H9 (cell line): ENCODE results near the gene CRAT. TPM values are rescaled to one million over a fixed set of nuclear protein-coding genes. Genes with fewer than 3 reads are reported as not detected.

Source experiments
- DNase-seq: peaks from one replicate; pipeline ENCODE4 v3.0.0-alpha.2; 2017
- H2AFZ ChIP-seq: one replicate; pipeline ENCODE4 v1.6.1; 2013; ENCODE audit warnings: mild to moderate bottlenecking, low read length, control low read depth, moderate library complexity
- H2AK5ac ChIP-seq: 2 replicates; pipeline ENCODE4 v1.6.1; 2013; ENCODE audit warnings: low read length, control low read depth, mixed read lengths; ENCODE audit not compliant: insufficient read length
- H2BK120ac ChIP-seq: one replicate; pipeline ENCODE4 v1.6.1; 2013; ENCODE audit warnings: low read depth, mild to moderate bottlenecking, low read length, control low read depth, inconsistent platforms; ENCODE audit not compliant: poor library complexity, severe bottlenecking
- H2BK12ac ChIP-seq: 2 replicates; pipeline ENCODE4 v1.6.1; 2013; ENCODE audit warnings: low read length, control low read depth, mixed read lengths, low read depth; ENCODE audit not compliant: insufficient read length
- H2BK15ac ChIP-seq: 2 replicates; pipeline ENCODE4 v1.6.1; 2013; ENCODE audit warnings: low read depth, low read length, control low read depth
- H2BK20ac ChIP-seq: one replicate; pipeline ENCODE4 v1.6.1; 2013; ENCODE audit warnings: low read depth, mild to moderate bottlenecking, low read length, control low read depth, inconsistent platforms; ENCODE audit not compliant: poor library complexity, severe bottlenecking
- H2BK5ac ChIP-seq: 2 replicates; pipeline ENCODE4 v1.6.1; 2013; ENCODE audit warnings: low read length, control low read depth, mixed read lengths; ENCODE audit not compliant: insufficient read length
- H3K14ac ChIP-seq: 2 replicates; pipeline ENCODE4 v1.6.1; 2013; ENCODE audit warnings: low read length, control low read depth; ENCODE audit not compliant: insufficient read depth
- H3K18ac ChIP-seq: 2 replicates; pipeline ENCODE4 v1.6.1; 2013; ENCODE audit warnings: low read depth, mild to moderate bottlenecking, mixed read lengths, low read length, control low read depth; ENCODE audit not compliant: insufficient read length
- H3K23ac ChIP-seq: 2 replicates; pipeline ENCODE4 v1.6.1; 2013; ENCODE audit warnings: low read length, control low read depth, mixed read lengths, low read depth; ENCODE audit not compliant: insufficient read length
- H3K23me2 ChIP-seq: 2 replicates; pipeline ENCODE4 v1.6.1; 2013; ENCODE audit warnings: low read depth, mild to moderate bottlenecking, mixed read lengths, low read length, control low read depth; ENCODE audit not compliant: insufficient read length, poor library complexity, severe bottlenecking
- H3K27ac ChIP-seq: 2 replicates; pipeline ENCODE4 v1.5.1; 2013; ENCODE audit warnings: low read length, control low read depth, mixed read lengths, low read depth; ENCODE audit not compliant: insufficient read length
- H3K27me3 ChIP-seq: 2 replicates; pipeline ENCODE4 v1.6.1; 2013; ENCODE audit warnings: low read length, control low read depth, inconsistent platforms; ENCODE audit not compliant: insufficient read depth
- H3K4ac ChIP-seq: 2 replicates; pipeline ENCODE4 v1.6.1; 2013; ENCODE audit warnings: low read depth, mild to moderate bottlenecking, control low read depth, inconsistent platforms, low read length, moderate library complexity
- H3K4me1 ChIP-seq: 2 replicates; pipeline ENCODE4 v1.6.1; 2013; ENCODE audit warnings: low read length, control low read depth, inconsistent platforms; ENCODE audit not compliant: insufficient read depth
- H3K4me2 ChIP-seq: 2 replicates; pipeline ENCODE4 v1.6.1; 2013; ENCODE audit warnings: low read length, control low read depth, mixed read lengths; ENCODE audit not compliant: insufficient read length, insufficient read depth
- H3K56ac ChIP-seq: 2 replicates; pipeline ENCODE4 v1.6.1; 2013; ENCODE audit warnings: low read depth, mild to moderate bottlenecking, mixed read lengths, low read length, control low read depth; ENCODE audit not compliant: insufficient read length
- H3K79me1 ChIP-seq: 2 replicates; pipeline ENCODE4 v1.6.1; 2013; ENCODE audit warnings: low read depth, mild to moderate bottlenecking, moderate library complexity, low read length, control low read depth, inconsistent platforms; ENCODE audit not compliant: insufficient read depth, poor library complexity, severe bottlenecking
- H3K79me2 ChIP-seq: 2 replicates; pipeline ENCODE4 v1.6.1; 2013; ENCODE audit warnings: low read length, control low read depth, inconsistent platforms; ENCODE audit not compliant: insufficient read depth
- H3K9ac ChIP-seq: 2 replicates; pipeline ENCODE4 v1.6.1; 2013; ENCODE audit warnings: low read length, control low read depth, mixed read lengths; ENCODE audit not compliant: insufficient read length; ENCODE audit errors: extremely low read depth
- H3K9me3 ChIP-seq: one replicate; pipeline ENCODE4 v1.6.1; 2013; ENCODE audit warnings: low read depth, low read length, inconsistent platforms; ENCODE audit not compliant: control insufficient read depth
- H3T11ph ChIP-seq: one replicate; pipeline ENCODE4 v1.6.1; 2013; ENCODE audit warnings: mild to moderate bottlenecking, low read length, control low read depth, inconsistent platforms
- H4K20me1 ChIP-seq: one replicate; pipeline ENCODE4 v1.6.1; 2013; ENCODE audit not compliant: control insufficient read depth, insufficient read length, insufficient read depth
- H4K5ac ChIP-seq: 2 replicates; pipeline ENCODE4 v1.6.1; 2013; ENCODE audit warnings: low read depth, mild to moderate bottlenecking, mixed read lengths, low read length, control low read depth; ENCODE audit not compliant: insufficient read length
- H4K8ac ChIP-seq: replicated peaks from 2 replicates; pipeline ENCODE4 v1.6.1; 2013; ENCODE audit warnings: low read length, control low read depth, mixed read lengths, low read depth; ENCODE audit not compliant: insufficient read length
- H4K91ac ChIP-seq: 2 replicates; pipeline ENCODE4 v1.6.1; 2013; ENCODE audit warnings: low read depth, mild to moderate bottlenecking, moderate library complexity, mixed read lengths, low read length, control low read depth; ENCODE audit not compliant: insufficient read length
- H3K27ac Mint-ChIP-seq, 3 experiments: 2 replicates in 2 of 3; 3 replicates in 1 of 3; pipeline ENCODE4 v1.8.0; 2020 to 2021; ENCODE audit warnings: mixed read lengths in 3 of 3, mild to moderate bottlenecking in 1 of 3, moderate library complexity in 1 of 3
- H3K27me3 Mint-ChIP-seq: 2 replicates; pipeline ENCODE4 v1.8.0; 2021; ENCODE audit warnings: low read depth, mild to moderate bottlenecking, moderate library complexity, mixed read lengths
- H3K36me3 Mint-ChIP-seq, 3 experiments: 2 replicates in 2 of 3; 3 replicates in 1 of 3; pipeline ENCODE4 v1.8.0; 2020 to 2021; ENCODE audit warnings: low read depth in 3 of 3, mixed read lengths in 3 of 3; ENCODE audit not compliant: insufficient read depth in 1 of 3
- H3K4me1 Mint-ChIP-seq, 2 experiments: 2 replicates each; pipeline ENCODE4 v1.8.0; 2020; ENCODE audit warnings: mixed read lengths in 2 of 2
- H3K4me3 Mint-ChIP-seq, 2 experiments: 2 replicates in 1 of 2; 3 replicates in 1 of 2; pipeline ENCODE4 v1.8.0; 2020 to 2021; ENCODE audit warnings: mild to moderate bottlenecking in 2 of 2, mixed read lengths in 2 of 2, moderate library complexity in 1 of 2
- H3K9me3 Mint-ChIP-seq, 2 experiments: 2 replicates in 1 of 2; 3 replicates in 1 of 2; pipeline ENCODE4 v1.8.0; 2020; ENCODE audit warnings: mild to moderate bottlenecking in 2 of 2, mixed read lengths in 2 of 2, moderate library complexity in 1 of 2
- WGBS: extraction: QIAGEN DNeasy Blood & Tissue Kit; methylation state at CpG from one replicate; pipeline ENCODE4 v1.1.7; 2013; ENCODE audit warnings: missing lambda C conversion rate, low lambda C conversion rate, mixed read lengths; ENCODE audit not compliant: insufficient read length; ENCODE audit errors: extremely low coverage; 5-methylcytosine and 5-hydroxymethylcytosine counted together
- total RNA-seq: library from RNA; stranded (reverse); gene quantifications from 2 replicates; pipeline ENCODE4 v1.2.1, GENCODE V29; 2021
- TF ChIP-seq, protein P1 (sequence below): fragments of 200-600 bp; sonication (generic); conservative IDR thresholded peaks from 3 replicates; pipeline ENCODE4 v1.8.0; 2021; ENCODE audit warnings: antibody characterized with exemption, mild to moderate bottlenecking

CRAT gene
- total RNA-seq, 1 experiment from 2014 or later, result 15.0 TPM

GRCh38 chr9:129079829-129080228 is 30.8 kb downstream of the CRAT start:
- Histone ChIP-seq H2BK120ac (no peak overlapping the region), H2BK12ac (no peak overlapping the region), H3K23ac (no peak overlapping the region), H3K14ac (no peak overlapping the region), H2BK20ac (no peak overlapping the region), H3K18ac (no peak overlapping the region), H4K91ac (no peak overlapping the region), H3K27me3 (no peaks in the 10 kb centered on the region), H3K79me2 (peaks cover 6% of the 10 kb centered on the region; the same call in 1 of the 2 replicates), H3K9ac (no peak overlapping the region), H4K20me1 (peaks cover 2% of the 10 kb centered on the region), H3K79me1 (peaks cover 2% of the 10 kb centered on the region), H3T11ph (no peak overlapping the region), H2AK5ac (no peak overlapping the region), H4K5ac (no peak overlapping the region), H3K9me3 (no peaks in the 10 kb centered on the region), H2AFZ (no peak overlapping the region), H3K4ac (no peak overlapping the region), H2BK15ac (no peak overlapping the region), H3K23me2 (peaks cover 12% of the 10 kb centered on the region), H3K56ac (no peak overlapping the region), H2BK5ac (no peak overlapping the region), H3K4me2 (peak overlapping the region; percentile 86), H3K4me1 (no peaks in the 10 kb centered on the region; the same call in 1 of the 2 replicates), H4K8ac (no peak overlapping the region), H3K27ac (no peak overlapping the region)
- TF ChIP-seq, protein P1, sequence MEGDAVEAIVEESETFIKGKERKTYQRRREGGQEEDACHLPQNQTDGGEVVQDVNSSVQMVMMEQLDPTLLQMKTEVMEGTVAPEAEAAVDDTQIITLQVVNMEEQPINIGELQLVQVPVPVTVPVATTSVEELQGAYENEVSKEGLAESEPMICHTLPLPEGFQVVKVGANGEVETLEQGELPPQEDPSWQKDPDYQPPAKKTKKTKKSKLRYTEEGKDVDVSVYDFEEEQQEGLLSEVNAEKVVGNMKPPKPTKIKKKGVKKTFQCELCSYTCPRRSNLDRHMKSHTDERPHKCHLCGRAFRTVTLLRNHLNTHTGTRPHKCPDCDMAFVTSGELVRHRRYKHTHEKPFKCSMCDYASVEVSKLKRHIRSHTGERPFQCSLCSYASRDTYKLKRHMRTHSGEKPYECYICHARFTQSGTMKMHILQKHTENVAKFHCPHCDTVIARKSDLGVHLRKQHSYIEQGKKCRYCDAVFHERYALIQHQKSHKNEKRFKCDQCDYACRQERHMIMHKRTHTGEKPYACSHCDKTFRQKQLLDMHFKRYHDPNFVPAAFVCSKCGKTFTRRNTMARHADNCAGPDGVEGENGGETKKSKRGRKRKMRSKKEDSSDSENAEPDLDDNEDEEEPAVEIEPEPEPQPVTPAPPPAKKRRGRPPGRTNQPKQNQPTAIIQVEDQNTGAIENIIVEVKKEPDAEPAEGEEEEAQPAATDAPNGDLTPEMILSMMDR, result no peak
- Mint-ChIP-seq H3K4me3 (peak overlapping the region; percentile 88 to 95), H3K9me3 (no peaks in the 10 kb centered on the region), H3K27me3 (peaks cover 3% of the 10 kb centered on the region; the same call in 1 of the 2 replicates), H3K27ac (peak overlapping the region in 1 of 3 experiments; percentile 10; a peak in 3 of 7 replicates), H3K4me1 (peaks cover 3 to 17% of the 10 kb centered on the region in 2 experiments), H3K36me3 (peaks cover 1 to 5% (median 2%) of the 10 kb centered on the region in 3 experiments; a peak in 5 of 7 replicates)
- no peak for DNase-seq
- no CpG with 5 or more reads among the region's 13 CpGs for WGBS
